GM10266 (cell line): ENCODE results near the gene FAM170B.

Source experiments
- DNase-seq: peaks from one replicate; pipeline ENCODE4 v3.0.0; 2012; ENCODE audit errors: extremely low spot score
- CTCF ChIP-seq: IDR thresholded peaks from 2 replicates; pipeline ENCODE4 v1.5.1; 2012; ENCODE audit warnings: mild to moderate bottlenecking, low read depth; ENCODE audit not compliant: control insufficient read depth, insufficient read depth; ENCODE audit errors: missing control alignments

FAM170B gene

GRCh38 chr10:49162761-49163310 lies 29.0 kb upstream of the FAM170B start:
- no peak for DNase-seq
- no peak for TF ChIP-seq CTCF

- no peak for DNase-seq
- no peak for TF ChIP-seq CTCF
These were observed 28.2 kb upstream of the FAM170B start for GRCh38 chr10:49162063-49162462.

GRCh38 chr10:49161411-49161997 lies 27.7 kb upstream of the FAM170B start:
- TF ChIP-seq CTCF = no peak
- no peak for DNase-seq

- DNase-seq = no peak
- no peak for TF ChIP-seq CTCF
These were observed 27.0 kb upstream of the FAM170B start for GRCh38 chr10:49160814-49161213.

GRCh38 chr10:49160110-49160509 lies 26.3 kb upstream of the FAM170B start:
- DNase-seq = no peak
- TF ChIP-seq CTCF = no peak

GRCh38 chr10:49158915-49159314 lies 25.1 kb upstream of the FAM170B start:
- TF ChIP-seq CTCF = no peak
- no peak for DNase-seq

GRCh38 chr10:49158404-49158803 lies 24.6 kb upstream of the FAM170B start:
- DNase-seq = no peak
- TF ChIP-seq CTCF = no peak
